HG03139 (cell line): ENCODE data around the gene GNB5.

ENCODE experiments used
- ATAC-seq: cut with Tn5 transposase; IDR thresholded peaks from one replicate; pipeline ENCODE4 v1.9.1; 2021; ENCODE audit not compliant: unreplicated experiment

GNB5 gene

DNA sequence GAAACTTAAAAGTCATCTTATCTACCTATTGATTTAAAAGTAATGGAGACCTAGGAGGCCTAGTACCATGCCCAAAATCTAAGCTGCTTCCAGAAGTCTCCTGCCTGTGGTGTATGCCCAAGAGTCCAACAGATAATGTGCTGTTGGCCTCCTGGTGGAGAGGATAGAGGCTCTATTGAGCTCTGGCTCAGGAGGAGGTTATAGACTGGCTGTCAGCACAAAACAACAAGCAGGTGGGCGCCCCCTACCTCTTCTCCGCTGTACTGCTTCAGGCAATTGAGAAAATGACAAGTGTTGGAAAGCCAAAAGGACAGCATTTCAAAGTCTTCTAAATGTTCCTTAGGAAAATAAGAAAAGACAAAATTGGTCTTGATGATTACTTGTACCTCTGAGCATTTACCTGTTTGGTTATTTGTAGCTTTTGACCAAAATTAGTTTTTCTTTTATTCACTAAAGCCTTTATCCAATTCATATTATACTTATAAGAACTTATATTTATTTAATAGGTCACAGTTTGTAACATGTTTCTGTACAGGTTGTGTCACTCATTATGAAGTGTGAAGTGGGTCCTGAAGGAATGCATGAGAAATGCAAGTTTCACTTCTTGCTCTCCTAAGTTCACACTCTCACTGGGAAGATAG, 17.2 kb upstream of the GNB5 start:
- ATAC-seq: peak; percentile 83

DNA sequence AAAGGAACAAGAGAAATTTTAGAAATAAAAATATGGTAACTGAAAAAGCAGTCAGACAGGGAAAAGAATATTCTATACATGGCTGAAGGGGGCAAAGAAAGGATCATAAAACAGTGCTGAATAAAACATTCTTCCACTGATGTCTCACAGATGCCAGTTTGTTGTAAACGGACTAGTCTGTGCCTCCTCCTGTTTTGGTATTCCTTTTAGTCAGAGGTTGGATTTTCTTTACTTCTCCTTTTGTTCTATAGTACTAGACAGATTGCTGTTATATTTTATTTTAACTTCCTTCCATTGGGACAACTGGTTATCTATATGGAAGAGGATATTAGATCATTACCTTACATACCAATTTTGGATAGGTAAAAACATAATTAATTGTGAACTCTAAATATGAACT, 16.0 kb upstream of the GNB5 start:
- no peak for ATAC-seq

DNA sequence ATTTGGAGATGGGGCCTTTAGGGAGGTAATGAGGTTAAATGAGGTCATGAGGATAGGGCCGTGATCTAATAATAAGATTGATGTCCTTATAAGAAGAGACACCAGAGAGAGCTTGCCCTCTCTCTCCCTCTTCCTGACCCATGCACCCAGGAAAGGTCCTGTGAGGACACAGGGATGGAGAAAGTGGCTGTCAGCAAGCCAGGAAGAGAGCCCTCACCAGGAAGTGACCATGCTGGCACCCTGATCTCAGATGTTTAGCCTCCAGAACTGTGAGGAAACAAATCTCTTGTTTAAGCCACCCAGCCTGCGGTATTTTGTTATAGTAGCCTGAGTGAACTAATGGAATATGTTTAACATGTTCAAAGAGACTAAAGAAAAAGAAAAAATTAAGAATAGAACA, 15.3 kb upstream of the GNB5 start:
- no peak for ATAC-seq

DNA sequence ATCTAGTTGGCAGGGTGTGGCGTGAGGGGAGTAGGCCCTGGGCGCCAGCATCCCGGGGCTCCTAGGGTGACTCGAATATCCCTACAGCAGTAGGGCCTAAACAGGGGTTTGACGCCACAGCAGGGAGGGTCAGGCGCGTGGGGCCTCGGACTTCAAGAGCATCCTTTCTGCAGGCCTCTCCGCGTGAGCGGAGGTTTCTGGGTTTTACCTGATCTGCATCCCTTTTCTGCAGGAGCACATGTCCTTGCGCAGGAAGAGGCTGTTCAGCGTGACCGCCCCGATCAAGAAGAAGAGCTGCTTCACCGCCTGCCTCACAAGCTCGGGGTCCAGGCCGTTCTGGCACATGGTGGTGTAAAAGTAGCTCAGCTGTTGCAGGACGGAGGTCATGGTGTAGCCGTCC, 13.5 kb upstream of the GNB5 start:
- no peak for ATAC-seq

DNA sequence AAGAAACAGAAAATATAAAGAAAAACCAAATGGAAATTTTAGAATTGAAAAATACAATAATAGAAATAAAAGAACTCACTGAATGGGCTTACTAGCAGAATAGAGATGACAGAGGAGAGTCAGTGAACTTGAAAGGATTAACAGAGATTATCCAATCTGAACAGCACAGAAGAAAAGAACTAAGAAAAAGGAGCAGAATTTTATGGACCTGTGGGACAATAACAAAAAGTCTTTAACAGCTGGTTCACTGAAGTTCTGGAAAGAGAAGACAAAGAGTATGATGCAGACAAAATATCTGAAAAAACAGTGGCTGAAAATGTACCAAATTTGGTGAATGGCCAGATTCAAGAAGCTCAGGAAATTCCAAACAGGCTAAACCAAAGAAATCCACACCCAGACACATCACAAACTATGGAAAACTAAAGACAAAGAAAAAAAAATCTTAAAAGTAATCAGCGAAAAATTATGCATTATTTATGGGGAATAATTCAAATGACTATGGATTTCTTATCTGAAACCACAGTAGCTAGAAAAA, 9.7 kb upstream of the GNB5 start:
- ATAC-seq: no peak

DNA sequence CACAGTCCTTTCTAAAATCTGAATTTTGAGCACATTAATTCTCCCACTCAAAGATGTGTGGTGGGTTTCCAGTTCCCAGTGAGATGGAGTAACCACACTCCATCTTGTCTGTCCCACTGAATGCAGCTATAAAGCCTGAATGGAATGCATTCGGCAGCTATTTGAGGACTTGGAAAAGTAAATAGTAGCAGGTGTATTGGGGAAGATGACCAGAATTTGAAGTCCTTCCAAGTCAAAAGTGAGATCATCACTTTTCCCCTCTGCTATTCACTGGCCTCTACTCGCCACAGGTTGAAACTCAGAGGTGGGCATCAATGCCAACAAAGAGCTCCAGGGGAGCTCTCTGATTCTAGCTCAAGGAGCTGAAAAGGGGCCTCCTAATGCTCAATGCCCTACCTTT, 8.1 kb upstream of the GNB5 start:
- no peak for ATAC-seq

DNA sequence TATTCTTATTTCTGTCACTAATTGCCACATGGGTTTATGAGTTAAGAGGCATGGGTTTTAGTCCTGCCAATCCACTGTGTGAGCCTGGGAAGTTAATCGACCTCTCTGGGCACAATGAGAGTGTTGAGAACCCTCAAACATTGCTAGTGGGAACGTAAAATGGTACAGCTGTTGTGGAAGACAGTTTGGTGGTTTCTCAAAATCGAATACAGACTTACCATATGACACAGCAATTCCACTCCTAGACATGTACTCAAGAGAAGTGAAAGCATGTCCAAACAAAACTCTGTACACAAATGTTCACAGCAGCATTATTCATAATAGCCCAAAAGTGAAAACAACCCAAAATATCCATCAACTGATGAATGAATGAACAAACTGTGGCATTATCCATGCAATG, 5.7 kb upstream of the GNB5 start:
- no peak for ATAC-seq

DNA sequence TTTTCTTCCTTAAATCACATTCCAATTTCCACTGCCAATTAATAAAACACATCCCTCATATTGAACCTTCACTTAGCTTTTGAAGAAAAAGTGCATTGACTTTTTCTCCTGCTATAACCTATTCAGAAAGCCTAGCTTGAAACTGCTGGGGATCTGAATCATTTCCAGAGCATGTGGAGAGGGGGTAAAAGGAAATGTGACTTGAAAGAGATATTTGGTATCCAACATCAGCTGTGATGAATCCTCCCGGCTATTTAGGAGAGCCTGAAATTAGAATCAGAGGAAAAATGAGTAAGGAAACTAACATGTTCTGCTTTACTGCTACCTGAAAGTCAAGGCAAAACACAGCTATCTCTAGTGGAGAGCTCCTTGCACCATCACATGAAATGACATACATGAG, 2.6 kb upstream of the GNB5 start:
- ATAC-seq: no peak

DNA sequence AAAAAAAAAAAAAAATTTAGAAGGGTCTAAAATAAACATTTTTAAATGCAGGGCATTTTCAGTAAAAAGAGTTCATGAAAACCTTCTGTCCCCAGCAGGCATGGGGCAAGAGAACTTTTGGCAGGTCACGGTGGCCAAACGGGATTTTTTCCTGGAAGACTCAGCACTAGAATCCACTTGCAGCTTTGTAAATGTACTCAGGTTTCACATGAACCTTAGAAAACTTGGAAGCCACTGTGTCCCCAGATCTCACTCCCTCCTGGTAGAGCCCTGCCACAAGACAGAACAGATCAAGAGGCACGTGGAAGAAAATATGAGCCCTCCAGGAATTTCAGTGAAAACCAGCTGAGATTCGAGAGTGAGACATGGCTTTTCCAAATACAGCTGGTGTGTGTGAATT, 2.1 kb upstream of the GNB5 start:
- ATAC-seq: no peak

DNA sequence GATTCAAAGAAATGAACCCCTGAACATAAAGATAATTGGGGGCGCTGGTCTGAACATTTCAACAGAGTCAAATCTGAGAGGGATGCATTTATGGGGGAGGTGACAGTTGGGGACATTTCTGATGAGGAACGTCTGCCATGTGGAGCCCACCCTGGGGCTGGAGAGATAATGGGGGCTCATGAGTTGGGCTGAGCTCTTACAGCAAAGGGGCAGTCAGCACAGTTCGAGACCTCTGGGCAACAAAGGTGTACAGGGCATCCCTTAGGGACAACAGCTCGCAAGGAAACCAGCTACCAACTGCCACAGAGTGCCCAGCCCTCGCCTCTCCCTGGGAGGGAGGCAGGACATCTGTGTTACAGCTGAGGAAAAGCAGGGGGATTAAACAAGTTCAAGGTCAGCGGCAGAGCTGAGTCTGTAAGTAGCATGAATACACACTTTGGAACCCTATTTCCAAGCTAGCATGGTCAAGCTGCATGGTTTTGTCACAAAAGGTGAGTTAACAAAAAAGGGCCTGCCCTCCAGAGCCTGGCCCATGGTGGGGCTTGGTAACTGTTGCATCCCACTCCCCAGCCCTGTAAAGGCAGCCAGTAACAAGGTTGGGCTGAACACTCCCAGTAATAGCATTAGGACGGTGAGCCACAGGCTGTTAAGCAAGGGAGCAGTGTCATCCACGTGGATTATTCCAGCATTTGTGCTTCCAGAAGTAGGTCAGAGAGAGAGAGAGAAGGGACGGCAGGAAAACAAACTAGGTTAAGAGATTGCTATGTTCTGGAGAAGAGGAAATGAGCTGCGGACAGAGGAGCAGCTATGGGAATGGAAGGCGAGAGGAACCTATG, 4.3 kb downstream of the GNB5 start:
- no peak for ATAC-seq

DNA sequence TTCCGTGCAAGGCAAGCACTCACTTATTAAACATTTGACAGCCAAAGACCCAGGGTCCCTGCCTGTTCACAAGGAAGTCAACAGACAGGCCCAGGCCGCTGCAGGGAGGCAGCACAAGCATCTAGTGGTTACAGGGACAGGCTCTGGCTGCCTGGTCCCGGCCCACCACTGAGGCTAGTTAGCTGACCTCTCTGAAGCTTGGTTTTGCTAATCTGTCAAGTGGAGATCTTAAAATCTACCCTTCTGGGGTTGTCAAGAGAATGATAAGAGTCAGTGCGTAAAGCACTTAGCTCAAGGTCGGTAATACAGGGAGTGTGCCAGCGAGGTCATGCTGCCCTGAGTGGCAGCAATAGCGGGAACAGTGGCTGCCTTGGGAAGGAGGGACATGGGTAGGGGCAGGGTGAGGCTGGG, 6.0 kb downstream of the GNB5 start:
- no peak for ATAC-seq

DNA sequence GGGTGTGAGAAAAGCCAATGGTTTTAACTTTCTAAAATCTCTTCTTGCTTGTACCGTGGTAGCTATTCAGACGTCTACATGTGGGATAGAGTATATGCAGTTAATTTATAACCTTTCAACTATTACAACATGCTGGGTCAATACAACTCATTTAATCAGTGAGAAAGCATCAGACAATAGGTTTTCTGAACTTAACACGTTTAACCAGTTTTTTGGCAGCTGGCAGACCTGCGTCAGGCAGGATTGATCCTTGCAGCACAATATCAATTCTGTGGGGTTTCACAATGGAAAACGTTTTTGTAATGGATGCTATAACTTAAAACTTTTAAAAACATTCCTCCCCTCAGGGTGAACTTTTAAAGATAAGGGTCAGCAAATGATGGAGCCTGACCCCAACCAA, 6.5 kb downstream of the GNB5 start:
- ATAC-seq: no peak

DNA sequence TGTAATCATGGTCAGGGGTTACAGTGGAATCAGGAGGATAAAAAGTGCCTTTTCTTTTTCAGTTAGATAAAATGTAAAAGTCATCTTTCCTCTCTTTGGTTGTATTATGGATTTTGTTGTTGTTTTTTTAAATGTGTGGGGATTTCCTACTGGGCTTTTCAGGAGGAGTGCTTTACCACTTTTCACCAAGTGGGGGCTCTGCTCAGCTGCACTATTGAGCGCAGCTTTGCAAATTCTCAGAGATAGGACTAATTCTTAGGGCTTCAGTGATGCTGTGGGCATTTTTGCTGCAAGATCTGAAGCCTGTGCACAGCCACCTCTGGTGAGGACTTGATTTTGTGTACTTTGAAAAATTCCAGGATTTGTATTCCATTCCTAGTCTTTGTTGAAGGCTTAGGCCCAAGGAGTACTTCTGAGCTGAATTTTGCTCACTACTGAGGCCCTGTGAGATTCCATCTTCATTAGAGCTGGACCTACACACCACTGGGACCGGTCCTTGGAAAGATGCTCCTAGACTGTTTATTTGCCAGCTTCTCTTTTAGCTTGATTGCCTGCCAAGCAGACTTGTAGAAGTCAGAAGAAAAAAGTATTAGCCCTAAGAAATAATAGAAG, 7.5 kb downstream of the GNB5 start:
- ATAC-seq: no peak

DNA sequence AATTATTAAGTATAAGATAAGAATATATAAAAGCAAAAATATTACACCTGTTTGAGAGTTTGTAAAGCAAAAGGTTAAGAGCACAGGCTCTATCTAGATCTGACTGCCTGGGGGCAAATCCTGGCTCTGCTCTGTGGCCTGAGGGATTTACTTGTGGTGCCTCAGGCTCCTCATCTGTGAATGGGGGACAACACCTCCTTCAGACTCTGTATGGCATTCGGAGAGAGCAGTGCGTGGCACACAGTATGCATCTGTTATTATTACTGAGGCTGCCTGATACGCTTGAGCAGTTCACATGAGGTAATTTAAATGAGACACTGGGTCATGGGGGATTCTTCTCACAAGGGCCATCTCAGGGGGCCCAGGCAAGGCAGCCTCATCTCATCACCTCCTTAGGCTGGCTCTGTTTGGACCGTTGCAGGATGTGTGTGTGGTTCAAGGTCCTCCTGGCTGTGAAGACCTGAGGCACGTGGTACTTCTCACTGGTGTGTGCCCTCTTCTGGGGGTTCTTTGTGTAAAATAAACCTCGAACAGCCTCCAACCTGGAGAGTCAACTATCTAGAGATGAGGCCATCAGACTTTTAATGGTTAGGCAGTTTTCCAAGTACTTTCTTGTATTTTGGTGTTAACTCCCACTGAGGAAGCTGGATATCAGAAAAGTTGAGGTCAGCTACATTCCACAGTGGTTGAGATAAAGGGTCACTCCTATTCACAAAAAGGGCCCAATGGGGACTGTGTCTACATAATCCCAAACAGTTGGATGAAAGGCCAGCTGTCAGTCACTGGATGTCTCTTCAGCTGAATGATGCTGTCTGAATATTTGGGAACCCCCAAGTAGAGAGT, 9.0 kb downstream of the GNB5 start:
- no peak for ATAC-seq

DNA sequence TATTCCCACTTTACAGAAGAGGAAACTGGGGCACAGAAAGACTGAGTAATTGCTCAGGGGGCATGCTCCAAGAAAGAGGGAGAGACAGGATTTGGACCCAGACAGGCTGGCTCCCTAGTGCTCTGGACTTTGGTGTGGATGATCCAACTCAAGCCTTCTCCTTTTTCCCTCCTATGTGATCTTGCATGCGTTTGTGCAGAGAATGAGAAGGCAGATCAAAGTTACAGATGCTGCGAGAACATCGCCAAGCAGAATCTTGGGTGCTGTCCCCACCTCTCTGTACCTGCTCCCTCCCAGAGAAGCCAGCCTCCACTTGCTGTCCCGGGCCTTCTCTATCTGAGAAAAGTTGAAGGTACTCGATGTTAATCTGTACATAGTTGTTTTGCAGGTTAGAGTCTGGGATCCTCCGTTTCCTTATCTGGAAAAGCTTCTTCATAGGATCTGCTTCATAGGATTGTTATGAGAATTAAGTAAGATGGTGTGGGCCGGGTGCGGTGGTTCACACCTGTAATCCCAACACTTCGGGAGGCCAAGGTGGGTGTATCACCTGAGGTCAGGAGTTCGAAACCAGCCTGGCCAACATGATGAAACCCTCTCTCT, 10.2 kb downstream of the GNB5 start:
- no peak for ATAC-seq

DNA sequence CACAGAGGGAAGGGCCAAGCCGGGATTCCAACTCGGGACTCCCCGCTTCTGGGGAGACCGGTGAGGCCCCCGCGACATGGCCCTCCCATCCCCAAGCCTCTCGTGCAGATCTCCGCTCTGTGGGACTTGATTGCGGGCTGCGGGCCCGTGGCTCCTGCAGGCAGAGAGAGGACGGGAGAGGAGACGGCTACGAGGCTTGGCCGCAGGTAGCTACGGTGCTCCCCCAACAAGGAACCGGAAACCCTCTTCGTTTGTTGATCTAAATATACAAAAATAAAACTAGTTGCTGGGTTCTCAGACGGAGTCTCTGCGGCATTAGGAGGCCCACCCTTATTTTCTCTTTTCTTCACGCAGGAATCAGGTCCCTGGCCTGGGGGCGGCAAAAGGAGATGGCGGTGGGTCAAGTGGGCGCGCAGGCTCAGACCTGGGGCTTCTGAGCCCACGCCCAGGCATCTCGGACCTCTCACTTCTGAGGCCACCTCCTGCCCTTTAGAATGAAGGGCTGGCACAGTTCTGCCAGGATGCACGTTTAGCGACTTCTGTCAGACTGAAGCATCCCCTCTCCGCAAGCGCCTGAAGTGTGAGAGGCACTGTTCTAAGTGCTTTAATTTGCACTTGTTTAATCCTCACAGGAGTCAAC, 10.9 kb downstream of the GNB5 start:
- ATAC-seq: peak; percentile 26

DNA sequence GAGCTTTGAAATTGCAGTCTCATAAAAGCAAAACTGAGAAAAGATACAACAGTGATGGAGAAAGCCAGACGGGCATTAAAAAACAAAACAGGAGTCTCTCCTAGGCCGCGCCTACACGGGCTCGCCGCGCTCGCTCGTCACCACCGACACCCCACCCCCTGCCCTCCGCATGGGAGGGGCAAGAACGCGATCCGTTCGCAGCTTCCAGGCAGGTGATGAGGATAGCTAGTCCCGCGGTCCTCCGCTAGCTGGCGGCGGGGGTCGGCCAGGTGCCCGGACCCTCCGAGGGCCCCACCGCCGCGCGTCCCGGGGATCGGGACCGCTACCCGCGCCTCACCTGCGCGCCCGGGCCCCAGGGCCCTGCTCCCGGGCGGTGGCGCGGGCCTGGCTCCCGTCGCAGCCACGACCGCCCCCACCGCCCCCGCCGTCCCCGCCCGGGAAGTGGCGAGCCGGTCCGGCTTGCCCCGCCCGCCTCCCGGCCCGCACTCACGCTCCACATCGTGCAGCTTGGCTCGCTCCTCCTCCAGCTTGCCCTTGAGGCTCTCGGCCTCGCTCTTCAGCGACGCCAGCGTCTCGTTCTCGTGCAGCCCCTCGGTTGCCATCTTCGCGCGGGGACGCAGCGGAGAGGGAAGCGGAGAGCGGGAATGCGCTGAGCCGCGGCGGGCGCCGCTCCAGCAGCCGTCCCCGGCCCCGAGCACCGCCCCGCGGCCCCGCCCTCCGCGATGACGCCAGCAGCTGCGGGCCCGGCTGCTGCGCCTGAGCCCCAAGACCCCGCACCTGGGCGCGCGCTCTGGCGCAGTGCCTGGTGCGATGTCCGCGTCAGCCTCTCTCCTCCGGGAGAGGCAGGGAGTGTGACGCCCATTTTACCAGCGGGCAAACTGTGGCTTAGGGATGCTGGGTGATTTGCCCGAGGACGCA, 11.7 kb downstream of the GNB5 start:
- peak; percentile 85 for ATAC-seq

DNA sequence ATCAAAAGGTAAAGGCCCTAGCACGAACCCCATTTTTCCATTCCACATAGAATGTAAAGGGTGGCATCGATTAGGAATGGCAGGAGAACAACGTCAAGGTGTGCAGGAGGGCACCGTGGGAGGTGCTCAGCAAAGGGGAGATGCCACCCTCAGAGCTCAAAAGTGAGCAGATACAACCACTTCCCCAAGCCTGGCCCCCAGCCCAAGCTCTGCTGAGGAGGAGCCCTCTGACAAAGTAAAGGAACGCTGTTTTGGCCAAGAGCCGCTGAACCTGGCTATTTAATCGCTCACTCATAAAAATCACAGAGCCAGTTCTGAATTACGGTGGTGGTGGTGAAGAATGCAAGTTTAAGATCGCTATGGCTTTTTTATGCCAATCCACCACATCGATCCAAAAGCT, 12.4 kb downstream of the GNB5 start:
- no peak for ATAC-seq

DNA sequence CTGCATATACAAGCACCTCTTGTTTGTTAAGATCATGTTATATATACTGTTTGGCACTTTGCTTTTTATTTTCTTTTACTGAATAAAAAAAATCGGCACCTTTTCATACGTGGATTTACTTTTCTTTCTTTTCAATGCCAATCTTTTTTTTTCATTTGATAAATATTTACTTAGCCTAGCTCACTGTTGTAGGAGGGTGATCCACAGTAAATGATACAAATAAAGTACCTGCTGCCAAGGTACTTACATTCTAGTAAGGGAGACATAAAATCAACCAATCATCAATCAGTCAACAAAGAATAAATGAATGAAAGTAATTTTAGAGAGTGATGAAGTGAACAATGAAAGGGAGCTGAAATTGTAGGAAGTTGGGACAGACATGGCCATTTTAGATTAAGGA, 18.3 kb downstream of the GNB5 start:
- ATAC-seq: no peak
